Measurements from ENCODE around the gene KAT2A. TPM values are rescaled to one million over a fixed set of nuclear protein-coding genes. Genes with fewer than 3 reads are reported as not detected.

KAT2A gene
- total and polyA plus RNA-seq, 2 donors from 2014 or later = 38.6 TPM

- no peak for DNase-seq
- Histone ChIP-seq H3K9ac (ENCODE audit: low read length in 3 of 3) (no peak overlapping the region), H3K9me3 (ENCODE audit: control insufficient read depth in 2 of 3, insufficient read depth in 1 of 3, low read length in 3 of 3) (no peaks in the 10 kb centered on the region), H3K27me3 (ENCODE audit: control insufficient read depth, insufficient read depth, low read length) (no peaks in the 10 kb centered on the region), H3K36me3 (ENCODE audit: control insufficient read depth in 2 of 3, insufficient read depth in 3 of 3, low read length in 3 of 3) (no peaks in the 10 kb centered on the region), H3K4me3 (ENCODE audit: low read length in 3 of 3) (no peak overlapping the region), H3K4me1 (ENCODE audit: control insufficient read depth in 2 of 3, insufficient read depth in 2 of 3, low read depth in 1 of 3, low read length in 3 of 3) (no peaks in the 10 kb centered on the region), H3K27ac (ENCODE audit: low read depth in 2 of 2, low read length in 2 of 2) (no peak overlapping the region)
- TF ChIP-seq, protein P1, sequence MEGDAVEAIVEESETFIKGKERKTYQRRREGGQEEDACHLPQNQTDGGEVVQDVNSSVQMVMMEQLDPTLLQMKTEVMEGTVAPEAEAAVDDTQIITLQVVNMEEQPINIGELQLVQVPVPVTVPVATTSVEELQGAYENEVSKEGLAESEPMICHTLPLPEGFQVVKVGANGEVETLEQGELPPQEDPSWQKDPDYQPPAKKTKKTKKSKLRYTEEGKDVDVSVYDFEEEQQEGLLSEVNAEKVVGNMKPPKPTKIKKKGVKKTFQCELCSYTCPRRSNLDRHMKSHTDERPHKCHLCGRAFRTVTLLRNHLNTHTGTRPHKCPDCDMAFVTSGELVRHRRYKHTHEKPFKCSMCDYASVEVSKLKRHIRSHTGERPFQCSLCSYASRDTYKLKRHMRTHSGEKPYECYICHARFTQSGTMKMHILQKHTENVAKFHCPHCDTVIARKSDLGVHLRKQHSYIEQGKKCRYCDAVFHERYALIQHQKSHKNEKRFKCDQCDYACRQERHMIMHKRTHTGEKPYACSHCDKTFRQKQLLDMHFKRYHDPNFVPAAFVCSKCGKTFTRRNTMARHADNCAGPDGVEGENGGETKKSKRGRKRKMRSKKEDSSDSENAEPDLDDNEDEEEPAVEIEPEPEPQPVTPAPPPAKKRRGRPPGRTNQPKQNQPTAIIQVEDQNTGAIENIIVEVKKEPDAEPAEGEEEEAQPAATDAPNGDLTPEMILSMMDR (IDR thresholded peaks at IDR 0.05; ENCODE audit: borderline replicate concordance, extremely low read depth, insufficient read depth) = no peak
- no peak for FAIRE-seq
- intact Hi-C loops (cut with DNase I) = no loop called here
Measured at GRCh38 chr17:42087736-42088705, 33.1 kb downstream of the KAT2A start.

DNA sequence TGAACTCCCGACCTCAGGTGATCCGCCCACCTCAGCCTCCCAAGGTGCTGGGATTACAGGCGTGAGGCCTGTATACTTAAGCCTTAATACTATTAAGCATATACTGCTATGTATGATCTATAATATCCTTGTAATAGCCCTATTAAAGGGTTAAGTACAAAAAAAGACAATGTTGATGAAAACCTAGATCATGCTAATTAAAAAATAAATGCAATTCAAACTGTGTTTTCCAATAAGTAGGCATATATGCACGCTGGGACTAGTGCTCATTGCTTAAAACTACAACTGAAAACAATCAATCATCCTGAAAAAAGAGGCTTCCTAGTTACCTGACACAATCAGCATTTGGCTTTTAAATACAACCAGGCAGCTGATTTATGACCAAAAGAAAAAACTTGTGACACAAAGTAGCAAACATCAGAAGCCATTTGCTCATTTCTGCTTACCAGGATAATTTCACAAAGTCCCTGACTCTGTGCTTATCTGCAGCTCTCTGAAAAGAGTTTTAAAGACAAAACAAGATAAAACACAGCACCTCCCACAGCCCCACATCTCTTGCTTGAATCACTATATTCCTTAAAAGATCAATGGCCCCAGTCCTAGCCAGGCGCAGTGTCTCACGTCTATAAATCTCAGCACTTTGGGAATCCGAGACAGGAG, 34.0 kb downstream of the KAT2A start:
- DNase-seq (no peak), FAIRE-seq (no peak)
- Histone ChIP-seq H3K4me1 (ENCODE audit: control insufficient read depth in 2 of 3, insufficient read depth in 2 of 3, low read depth in 1 of 3, low read length in 3 of 3) (no peaks in the 10 kb centered on the region), H3K4me3 (ENCODE audit: low read length in 3 of 3) (no peak overlapping the region), H3K36me3 (ENCODE audit: control insufficient read depth in 2 of 3, insufficient read depth in 3 of 3, low read length in 3 of 3) (no peaks in the 10 kb centered on the region), H3K9ac (ENCODE audit: low read length in 3 of 3) (no peak overlapping the region), H3K27me3 (ENCODE audit: control insufficient read depth, insufficient read depth, low read length) (no peaks in the 10 kb centered on the region), H3K9me3 (ENCODE audit: control insufficient read depth in 2 of 3, insufficient read depth in 1 of 3, low read length in 3 of 3) (no peaks in the 10 kb centered on the region), H3K27ac (ENCODE audit: low read depth in 2 of 2, low read length in 2 of 2) (no peak overlapping the region)
- TF ChIP-seq, protein P1 (IDR thresholded peaks at IDR 0.05; ENCODE audit: borderline replicate concordance, extremely low read depth, insufficient read depth) = no peak
- intact Hi-C loops (cut with DNase I) = no loop called here

- intact Hi-C loops (cut with DNase I) = no loop called here
- FAIRE-seq (no peak), DNase-seq (no peak)
- Histone ChIP-seq H3K27ac (ENCODE audit: low read depth in 2 of 2, low read length in 2 of 2) (no peak overlapping the region), H3K9ac (ENCODE audit: low read length in 3 of 3) (no peak overlapping the region), H3K36me3 (ENCODE audit: control insufficient read depth in 2 of 3, insufficient read depth in 3 of 3, low read length in 3 of 3) (no peaks in the 10 kb centered on the region), H3K4me3 (ENCODE audit: low read length in 3 of 3) (no peak overlapping the region), H3K9me3 (ENCODE audit: control insufficient read depth in 2 of 3, insufficient read depth in 1 of 3, low read length in 3 of 3) (no peaks in the 10 kb centered on the region), H3K27me3 (ENCODE audit: control insufficient read depth, insufficient read depth, low read length) (no peaks in the 10 kb centered on the region), H3K4me1 (ENCODE audit: control insufficient read depth in 2 of 3, insufficient read depth in 2 of 3, low read depth in 1 of 3, low read length in 3 of 3) (no peaks in the 10 kb centered on the region)
- TF ChIP-seq, protein P1 (IDR thresholded peaks at IDR 0.05; ENCODE audit: borderline replicate concordance, extremely low read depth, insufficient read depth) = no peak
Measured at GRCh38 chr17:42081516-42082129, 39.5 kb downstream of the KAT2A start.
